ENCODE results near the gene BPIFA1. TPM values are rescaled to one million over a fixed set of nuclear protein-coding genes. Genes with fewer than 3 reads are reported as not detected.

The BPIFA1 gene
- not detected in 2 replicates for total RNA-seq

GRCh38 chr20:33235696-33236095, at the start of gene BPIFA1:
BPIFA1 (plus strand) TSS chr20:33235996; CDS start chr20:33237712, 1,716 bp downstream.

GRCh38 chr20:33217052-33217451, 18.7 kb upstream of the BPIFA1 start, which contains the start of gene BPIFA3:
BPIFA3 (plus strand) TSS chr20:33217352; CDS start chr20:33217537, 185 bp downstream.

DNA sequence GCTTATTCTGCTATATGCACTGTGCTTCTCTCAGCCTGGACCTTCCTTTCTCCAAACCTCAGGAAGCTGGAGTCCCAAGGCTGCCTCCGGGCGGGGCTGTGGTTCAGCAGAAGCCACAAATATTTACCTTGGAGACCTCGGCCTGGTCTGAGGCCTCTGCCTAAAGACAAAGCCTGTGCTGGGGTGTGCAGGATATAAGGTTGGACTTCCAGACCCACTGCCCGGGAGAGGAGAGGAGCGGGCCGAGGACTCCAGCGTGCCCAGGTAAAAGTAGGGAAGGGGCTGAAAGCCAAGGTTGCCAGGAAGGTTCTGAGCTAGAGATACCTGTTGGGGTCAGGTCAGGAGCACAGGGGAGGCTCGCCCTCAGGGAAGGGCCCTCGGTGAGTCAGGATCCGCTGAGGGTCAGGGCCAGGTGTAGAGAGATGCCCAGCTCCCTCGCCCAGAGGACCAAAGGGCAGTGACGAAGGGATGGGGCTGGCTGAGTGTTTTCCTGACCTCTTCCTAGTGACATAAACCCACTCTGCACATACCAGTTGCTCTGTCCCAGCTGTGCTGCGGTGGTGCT, 47.3 kb downstream of the BPIFA1 start, which contains the start of gene BPIFB1:
Gene BPIFB1, plus strand, starts transcription at position 224 of the 565 bp plus-strand sequence. CDS start 2,860 bp downstream, outside the sequence.

Other genes starting within 250 kb of the BPIFA1 start
- not detected in 2 replicates for gene SUN5, start 231.6 kb upstream of the BPIFA1 start, total RNA-seq
- gene BPIFB2, start 228.3 kb upstream of the BPIFA1 start, total RNA-seq, result not detected in 2 replicates
- gene BPIFB6, start 204.3 kb upstream of the BPIFA1 start, total RNA-seq, result not detected in 2 replicates
- not detected in 2 replicates for gene BPIFB3, start 182.1 kb upstream of the BPIFA1 start, total RNA-seq
- gene BPIFB4, start 156.4 kb upstream of the BPIFA1 start, total RNA-seq, result not detected in 2 replicates
- not detected in 2 replicates for gene BPIFA2, start 67.8 kb upstream of the BPIFA1 start, total RNA-seq
- not detected in 2 replicates for gene BPIFA3, start 18.6 kb upstream of the BPIFA1 start, total RNA-seq
- not detected in 2 replicates for gene BPIFB1, start 47.2 kb downstream of the BPIFA1 start, total RNA-seq
- 16.4 and 22.8 TPM in 2 replicates for gene CDK5RAP1, start 165.5 kb downstream of the BPIFA1 start, total RNA-seq
- 4.3 and 4.9 TPM in 2 replicates for gene SNTA1, start 207.8 kb downstream of the BPIFA1 start, total RNA-seq